Tibial artery (tissue), 4 donors: Measurements from ENCODE around the gene EYA3.
A peak's percentile ranks its signal among the peaks of the same experiment; 100 is the strongest.

Source experiments
- DNase-seq, 2 donors: peaks; one replicate each; pipeline ENCODE4 v3.0.0-alpha.2; 2019
- H3K27ac ChIP-seq, 2 donors: fragments of 200-600 bp; sonication (generic) in 1 of 2; 1 replicate in 1 of 2; 2 replicates in 1 of 2; pipeline ENCODE4 v1.5.1; 2018 to 2019; ENCODE audit warnings: mild to moderate bottlenecking in 1 of 2
- H3K27me3 ChIP-seq, 2 donors: fragments of 200-600 bp; sonication (generic) in 1 of 2; one replicate each; pipeline versions ENCODE4 v1.5.1 to v1.6.0; 2016 to 2019
- H3K36me3 ChIP-seq, 3 donors: fragments of 200-600 bp; sonication (generic) in 2 of 3; one replicate each; pipeline ENCODE4 v1.5.1; 2016 to 2019; ENCODE audit warnings: mild to moderate bottlenecking in 2 of 3
- H3K4me1 ChIP-seq, 4 donors: fragments of 200-600 bp; sonication (generic) in 2 of 4; 1 replicate in 3 of 4; 2 replicates in 1 of 4; pipeline ENCODE4 v1.5.1; 2016 to 2019
- H3K4me3 ChIP-seq, 2 donors: fragments of 200-600 bp; sonication (generic) in 1 of 2; 1 replicate in 1 of 2; 2 replicates in 1 of 2; pipeline ENCODE4 v1.5.1; 2018 to 2019; ENCODE audit warnings: mild to moderate bottlenecking in 2 of 2
- H3K9me3 ChIP-seq, 3 donors: fragments of 200-600 bp; sonication (generic) in 1 of 3; one replicate each; pipeline ENCODE4 v1.5.1; 2016 to 2019
- intact Hi-C: fragments of 100-400 bp; cut with DNase I; formaldehyde crosslinking; loops from one replicate; pipeline ENCODE4 v1.15.0; 2023; ENCODE audit warnings: low total_unique reads
- TF ChIP-seq, protein P1 (sequence below), 2 experiments: fragments of 200-600 bp in 1 of 2; fragments of 450-650 bp in 1 of 2; IDR thresholded peaks; one replicate each; pipeline ENCODE4 v1.5.1; 2017 to 2019; ENCODE audit warnings: antibody characterized with exemption in 2 of 2, mild to moderate bottlenecking in 1 of 2, moderate library complexity in 1 of 2

The EYA3 gene, protein sequence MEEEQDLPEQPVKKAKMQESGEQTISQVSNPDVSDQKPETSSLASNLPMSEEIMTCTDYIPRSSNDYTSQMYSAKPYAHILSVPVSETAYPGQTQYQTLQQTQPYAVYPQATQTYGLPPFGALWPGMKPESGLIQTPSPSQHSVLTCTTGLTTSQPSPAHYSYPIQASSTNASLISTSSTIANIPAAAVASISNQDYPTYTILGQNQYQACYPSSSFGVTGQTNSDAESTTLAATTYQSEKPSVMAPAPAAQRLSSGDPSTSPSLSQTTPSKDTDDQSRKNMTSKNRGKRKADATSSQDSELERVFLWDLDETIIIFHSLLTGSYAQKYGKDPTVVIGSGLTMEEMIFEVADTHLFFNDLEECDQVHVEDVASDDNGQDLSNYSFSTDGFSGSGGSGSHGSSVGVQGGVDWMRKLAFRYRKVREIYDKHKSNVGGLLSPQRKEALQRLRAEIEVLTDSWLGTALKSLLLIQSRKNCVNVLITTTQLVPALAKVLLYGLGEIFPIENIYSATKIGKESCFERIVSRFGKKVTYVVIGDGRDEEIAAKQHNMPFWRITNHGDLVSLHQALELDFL

DNA sequence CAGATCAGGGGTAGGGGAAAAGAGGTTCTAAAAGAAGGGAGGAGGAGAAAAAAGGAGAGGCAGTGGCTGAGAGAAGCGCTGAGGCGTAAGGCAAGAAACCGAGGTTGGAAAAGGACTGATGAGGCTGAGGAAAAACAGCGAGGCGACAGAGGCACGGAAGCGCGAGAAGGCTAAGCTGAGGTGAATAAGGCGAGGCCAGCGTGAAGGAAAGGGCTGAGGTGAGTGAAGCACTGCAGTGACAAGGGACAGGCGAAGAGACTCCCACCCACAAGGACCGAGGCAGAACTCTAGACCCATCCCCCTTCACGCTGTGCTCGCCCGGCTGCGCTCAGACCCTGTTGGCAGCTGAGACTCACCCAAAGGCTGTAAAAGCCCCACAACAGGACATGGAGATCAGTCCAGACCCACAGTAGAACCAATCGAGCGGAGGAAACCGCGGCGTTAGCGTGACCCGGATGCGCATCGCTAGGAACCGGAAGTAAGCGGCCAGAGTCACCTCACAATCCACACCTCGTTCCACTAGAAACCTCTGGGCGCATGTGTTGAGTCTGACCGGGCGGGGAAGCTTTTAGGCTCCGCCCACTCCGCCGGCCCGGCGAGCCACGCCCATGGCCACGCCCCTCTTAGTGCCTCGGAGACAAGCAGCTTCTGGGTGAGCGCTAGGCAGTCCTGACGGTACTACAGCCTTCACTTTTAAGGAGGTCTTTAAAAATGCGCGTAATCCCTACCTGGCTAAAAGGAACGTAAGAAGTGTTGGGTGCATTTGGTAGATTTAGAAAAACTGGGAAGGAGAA, at the start of gene EYA3:
TSS of gene EYA3 (minus strand) at position 443 of the 794 bp plus-strand sequence. CDS start 30,584 bp downstream, outside the sequence.
- no peaks in the 10 kb centered on the region for H3K36me3 ChIP-seq
- peak within 1 kb of the TSS; percentile 81 to 92 for H3K27ac ChIP-seq
- DNase-seq: peak; percentile 98 to 99
- no peaks in the 10 kb centered on the region for H3K27me3 ChIP-seq
- TF ChIP-seq, protein P1, sequence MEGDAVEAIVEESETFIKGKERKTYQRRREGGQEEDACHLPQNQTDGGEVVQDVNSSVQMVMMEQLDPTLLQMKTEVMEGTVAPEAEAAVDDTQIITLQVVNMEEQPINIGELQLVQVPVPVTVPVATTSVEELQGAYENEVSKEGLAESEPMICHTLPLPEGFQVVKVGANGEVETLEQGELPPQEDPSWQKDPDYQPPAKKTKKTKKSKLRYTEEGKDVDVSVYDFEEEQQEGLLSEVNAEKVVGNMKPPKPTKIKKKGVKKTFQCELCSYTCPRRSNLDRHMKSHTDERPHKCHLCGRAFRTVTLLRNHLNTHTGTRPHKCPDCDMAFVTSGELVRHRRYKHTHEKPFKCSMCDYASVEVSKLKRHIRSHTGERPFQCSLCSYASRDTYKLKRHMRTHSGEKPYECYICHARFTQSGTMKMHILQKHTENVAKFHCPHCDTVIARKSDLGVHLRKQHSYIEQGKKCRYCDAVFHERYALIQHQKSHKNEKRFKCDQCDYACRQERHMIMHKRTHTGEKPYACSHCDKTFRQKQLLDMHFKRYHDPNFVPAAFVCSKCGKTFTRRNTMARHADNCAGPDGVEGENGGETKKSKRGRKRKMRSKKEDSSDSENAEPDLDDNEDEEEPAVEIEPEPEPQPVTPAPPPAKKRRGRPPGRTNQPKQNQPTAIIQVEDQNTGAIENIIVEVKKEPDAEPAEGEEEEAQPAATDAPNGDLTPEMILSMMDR (IDR thresholded peaks at IDR 0.05): no peak
- intact Hi-C loops: no loop called here
- peaks cover 0 to 30% (median 17%) of the 10 kb centered on the region in 4 donors for H3K4me1 ChIP-seq
- peak within 1 kb of the TSS; percentile 59 to 95 for H3K4me3 ChIP-seq
- H3K9me3 ChIP-seq: no peaks in the 10 kb centered on the region

GRCh38 chr1:28136922-28137613, 48.7 kb upstream of the EYA3 start:
- Histone ChIP-seq H3K4me1 (no peaks in the 10 kb centered on the region), H3K27ac (no peak overlapping the region), H3K36me3 (no peaks in the 10 kb centered on the region), H3K4me3 (no peak overlapping the region), H3K9me3 (no peaks in the 10 kb centered on the region), H3K27me3 (peaks cover 0 to 4% of the 10 kb centered on the region in 2 donors)
- TF ChIP-seq, protein P1 (IDR thresholded peaks at IDR 0.05): no peak
- no peak for DNase-seq
- intact Hi-C loops: no loop called here

DNA sequence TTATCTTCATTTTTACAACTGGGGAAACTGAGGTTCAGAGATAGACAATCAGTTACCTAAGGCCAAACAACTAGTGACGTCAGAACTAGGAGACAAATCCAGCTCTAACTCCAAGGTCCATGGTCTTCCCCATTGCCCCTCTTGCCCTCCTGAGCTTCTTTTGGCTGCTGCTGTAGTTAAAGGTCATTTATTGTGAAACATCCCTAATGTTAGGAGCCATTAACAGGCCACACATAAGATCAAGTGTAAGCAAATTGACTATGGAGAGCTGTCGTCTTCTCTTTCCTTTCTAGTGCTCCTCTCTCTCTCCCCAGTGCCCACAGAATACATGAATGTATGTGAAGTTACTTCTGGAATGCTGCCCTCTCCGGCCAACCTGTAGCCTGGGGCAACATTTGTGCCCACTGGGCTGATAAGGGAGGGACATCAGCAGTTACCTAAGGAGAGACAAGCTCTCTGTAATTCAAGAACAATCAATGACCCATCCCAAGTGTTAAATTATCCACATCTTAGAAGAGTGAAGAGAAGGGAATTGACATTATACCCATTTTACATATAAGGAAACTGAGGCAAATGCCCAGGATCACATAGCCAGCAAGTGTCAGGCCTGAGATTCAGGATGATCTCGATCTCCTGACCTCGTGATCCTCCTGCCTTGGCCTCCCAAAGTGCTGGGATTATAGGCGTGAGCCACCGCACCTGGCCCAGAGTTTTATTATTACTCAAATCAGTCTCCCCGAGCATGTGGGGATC, 47.9 kb upstream of the EYA3 start:
- Histone ChIP-seq H3K27ac (no peak overlapping the region), H3K4me3 (no peak overlapping the region), H3K4me1 (no peaks in the 10 kb centered on the region), H3K36me3 (no peaks in the 10 kb centered on the region), H3K27me3 (peaks cover 0 to 4% of the 10 kb centered on the region in 2 donors), H3K9me3 (no peaks in the 10 kb centered on the region)
- no peak for DNase-seq
- TF ChIP-seq, protein P1 (IDR thresholded peaks at IDR 0.05): no peak
- intact Hi-C loops: no loop called here

DNA sequence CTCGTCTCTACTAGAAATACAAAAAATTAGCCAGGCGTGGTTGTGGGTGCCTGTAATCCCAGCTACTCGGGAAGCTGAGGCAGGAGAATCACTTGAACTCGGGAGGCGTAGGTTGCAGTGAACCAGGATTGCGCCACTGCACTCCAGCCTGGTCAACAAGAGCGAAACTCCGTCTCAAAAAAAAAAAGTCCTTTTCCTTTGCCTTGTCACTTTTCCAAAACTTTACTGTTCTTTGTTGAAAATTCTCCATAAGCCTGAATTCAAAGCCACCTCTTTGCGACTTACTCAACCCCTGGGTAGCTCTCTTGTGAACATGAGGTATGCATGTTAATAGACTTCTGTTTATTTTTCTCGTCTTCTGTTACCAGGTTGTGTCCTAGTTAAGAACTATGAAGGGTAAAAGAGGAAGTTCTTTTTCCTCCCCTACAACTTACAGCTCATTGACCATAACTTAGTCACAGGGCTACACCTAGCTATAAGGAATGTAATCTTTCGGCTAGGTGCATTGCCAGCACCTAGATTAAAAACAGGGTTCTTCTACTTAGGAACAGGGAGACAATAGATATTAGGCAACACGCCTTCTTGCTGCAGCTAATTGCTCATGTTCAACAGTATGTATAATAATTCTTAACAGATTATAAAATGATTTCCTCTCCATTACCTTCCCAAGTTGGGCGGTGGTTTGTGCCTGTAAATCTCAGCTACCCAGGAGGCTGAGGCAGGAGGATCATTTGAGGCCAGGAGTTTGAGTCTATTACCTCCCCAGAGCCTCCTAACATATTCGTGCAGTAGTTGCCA, 47.2 kb upstream of the EYA3 start:
- Histone ChIP-seq H3K4me3 (no peak overlapping the region), H3K9me3 (no peaks in the 10 kb centered on the region), H3K36me3 (no peaks in the 10 kb centered on the region), H3K4me1 (no peaks in the 10 kb centered on the region), H3K27ac (no peak overlapping the region), H3K27me3 (peaks cover 0 to 4% of the 10 kb centered on the region in 2 donors)
- intact Hi-C loops: no loop called here
- DNase-seq: peak in 1 of 2 donors; percentile 33
- TF ChIP-seq, protein P1 (IDR thresholded peaks at IDR 0.05): no peak
